C4-2B (cell line): Measurements from ENCODE around the gene MED12L.

Experiments used
- ZFX ChIP-seq: fragments of 450-650 bp; IDR thresholded peaks from 2 replicates; pipeline ENCODE4 v1.6.1; 2017
- TF ChIP-seq, protein P1 (sequence below): fragments of 450-650 bp; conservative IDR thresholded peaks from 2 replicates; pipeline ENCODE4 v1.5.1; 2017; ENCODE audit warnings: mild to moderate bottlenecking

- TF ChIP-seq, protein P1, sequence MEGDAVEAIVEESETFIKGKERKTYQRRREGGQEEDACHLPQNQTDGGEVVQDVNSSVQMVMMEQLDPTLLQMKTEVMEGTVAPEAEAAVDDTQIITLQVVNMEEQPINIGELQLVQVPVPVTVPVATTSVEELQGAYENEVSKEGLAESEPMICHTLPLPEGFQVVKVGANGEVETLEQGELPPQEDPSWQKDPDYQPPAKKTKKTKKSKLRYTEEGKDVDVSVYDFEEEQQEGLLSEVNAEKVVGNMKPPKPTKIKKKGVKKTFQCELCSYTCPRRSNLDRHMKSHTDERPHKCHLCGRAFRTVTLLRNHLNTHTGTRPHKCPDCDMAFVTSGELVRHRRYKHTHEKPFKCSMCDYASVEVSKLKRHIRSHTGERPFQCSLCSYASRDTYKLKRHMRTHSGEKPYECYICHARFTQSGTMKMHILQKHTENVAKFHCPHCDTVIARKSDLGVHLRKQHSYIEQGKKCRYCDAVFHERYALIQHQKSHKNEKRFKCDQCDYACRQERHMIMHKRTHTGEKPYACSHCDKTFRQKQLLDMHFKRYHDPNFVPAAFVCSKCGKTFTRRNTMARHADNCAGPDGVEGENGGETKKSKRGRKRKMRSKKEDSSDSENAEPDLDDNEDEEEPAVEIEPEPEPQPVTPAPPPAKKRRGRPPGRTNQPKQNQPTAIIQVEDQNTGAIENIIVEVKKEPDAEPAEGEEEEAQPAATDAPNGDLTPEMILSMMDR: no peak
- TF ChIP-seq ZFX: no peak
Observed at GRCh38 chr3:151224268-151224866, 138.9 kb downstream of the MED12L start.
